B cell (primary cell): ENCODE data around the gene CNIH4. TPM values are rescaled to one million over a fixed set of nuclear protein-coding genes. Genes with fewer than 3 reads are reported as not detected.

ENCODE experiments used
- ATAC-seq: fragments of 200-7000 bp; cut with Tn5 transposase; one replicate; pipeline ENCODE4 v1.10.0; 2021; ENCODE audit warnings: low read depth, mild to moderate bottlenecking, moderate number of reproducible peaks, moderate library complexity
- CTCF ChIA-PET: fragments of 350-600 bp; sonication (Branson Sonifier 250); formaldehyde crosslinking; loops from one replicate; lab custom pipeline; 2021; ENCODE audit warnings: antibody characterized with exemption, inconsistent platforms; lab: Charles Lee
- POLR2A ChIA-PET: fragments of 350-600 bp; sonication (Branson Sonifier 250); formaldehyde crosslinking; loops from one replicate; lab custom pipeline; 2021; ENCODE audit warnings: antibody characterized with exemption; lab: Charles Lee
- DNase-seq: peaks from one replicate; pipeline ENCODE4 v3.0.0; 2013
- H2AFZ ChIP-seq: 2 replicates; pipeline ENCODE4 v1.6.1; 2012; ENCODE audit warnings: mild to moderate bottlenecking, low read depth, low read length; ENCODE audit not compliant: insufficient read depth, poor library complexity, severe bottlenecking
- H3K27ac ChIP-seq, 2 donors: 1 replicate in 1 of 2; 2 replicates in 1 of 2; pipeline ENCODE4 v1.5.1; 2012 to 2013; ENCODE audit warnings: low read length in 2 of 2, mild to moderate bottlenecking in 2 of 2, moderate library complexity in 1 of 2
- H3K27me3 ChIP-seq, 4 experiments: fragments of 200-600 bp in 1 of 4; sonication (generic) in 1 of 4; replicated peaks in 1 of 4; 1 replicate in 2 of 4; 2 replicates in 2 of 4; pipeline versions ENCODE4 v1.6.1 to v1.7.0; 2013 to 2016; ENCODE audit warnings: low read length in 3 of 4, mild to moderate bottlenecking in 2 of 4, mixed read lengths in 1 of 4, moderate library complexity in 1 of 4; ENCODE audit not compliant: insufficient read depth in 4 of 4, control insufficient read depth in 3 of 4; ENCODE audit errors: control extremely low read depth in 1 of 4
- H3K36me3 ChIP-seq, 2 experiments: replicated peaks in 1 of 2; 1 replicate in 1 of 2; 2 replicates in 1 of 2; pipeline versions ENCODE4 v1.6.1 to v1.7.1; 2013; ENCODE audit warnings: low read length in 1 of 2; ENCODE audit not compliant: insufficient read depth in 2 of 2, control insufficient read depth in 1 of 2; ENCODE audit errors: control extremely low read depth in 1 of 2, extremely low read depth in 1 of 2
- H3K4me1 ChIP-seq, 2 donors: fragments of 200-600 bp in 1 of 2; sonication (generic) in 1 of 2; 1 replicate in 1 of 2; 2 replicates in 1 of 2; pipeline versions ENCODE4 v1.5.1 to v1.6.1; 2013 to 2017; ENCODE audit warnings: low read length in 2 of 2; ENCODE audit not compliant: control insufficient read depth in 2 of 2, insufficient read depth in 2 of 2
- H3K4me2 ChIP-seq: replicated peaks from 2 replicates; pipeline ENCODE3; 2012; ENCODE audit warnings: mild to moderate bottlenecking, low read depth, low read length; ENCODE audit not compliant: poor library complexity, severe bottlenecking
- H3K4me3 ChIP-seq, 5 experiments: fragments of 200-600 bp in 1 of 5; sonication (generic) in 1 of 5; 1 replicate in 3 of 5; 2 replicates in 2 of 5; pipeline versions ENCODE4 v1.5.1 to v1.7.0; 2011 to 2016; ENCODE audit warnings: low read length in 4 of 5, mild to moderate bottlenecking in 4 of 5, low read depth in 2 of 5, control low read depth in 1 of 5, moderate library complexity in 1 of 5; ENCODE audit not compliant: insufficient read depth in 1 of 5; ENCODE audit errors: control extremely low read depth in 1 of 5, extremely low read depth in 1 of 5
- H3K79me2 ChIP-seq: fragments of 200-600 bp; sonication (generic); one replicate; pipeline ENCODE4 v1.6.0; 2016; ENCODE audit warnings: low read length; ENCODE audit not compliant: control insufficient read depth, insufficient read depth
- H3K9ac ChIP-seq: fragments of 200-600 bp; sonication (generic); 2 replicates; pipeline ENCODE4 v1.6.1; 2017; ENCODE audit warnings: mild to moderate bottlenecking, low read length, moderate library complexity
- H3K9me3 ChIP-seq, 3 donors: one replicate each; pipeline versions ENCODE4 v1.6.1 to v1.7.1; 2013; ENCODE audit warnings: low read length in 2 of 3; ENCODE audit not compliant: control insufficient read depth in 2 of 3, insufficient read depth in 1 of 3; ENCODE audit errors: control extremely low read depth in 1 of 3
- H4K20me1 ChIP-seq: 2 replicates; pipeline ENCODE4 v1.6.0; 2012; ENCODE audit warnings: mild to moderate bottlenecking, low read length; ENCODE audit not compliant: insufficient read depth, control insufficient read depth, poor library complexity, severe bottlenecking
- H3K27ac Mint-ChIP-seq: one replicate; pipeline ENCODE4 v1.8.0; 2021; ENCODE audit warnings: mixed read lengths
- H3K27me3 Mint-ChIP-seq: one replicate; pipeline ENCODE4 v1.8.0; 2021; ENCODE audit warnings: mixed read lengths
- H3K4me1 Mint-ChIP-seq: one replicate; pipeline ENCODE4 v1.8.0; 2021; ENCODE audit warnings: mixed read lengths
- H3K4me3 Mint-ChIP-seq: one replicate; pipeline ENCODE4 v1.8.0; 2021; ENCODE audit warnings: mixed read lengths
- H3K9me3 Mint-ChIP-seq: one replicate; pipeline ENCODE4 v1.8.0; 2022; ENCODE audit warnings: mixed read lengths; ENCODE audit not compliant: insufficient read depth
- CTCF ChIP-seq: fragments of 200-600 bp; IDR thresholded peaks from one replicate; pipeline ENCODE4 v1.8.0; 2022; ENCODE audit warnings: antibody characterized with exemption, mild to moderate bottlenecking
- EZH2 ChIP-seq: IDR thresholded peaks from 2 replicates; pipeline ENCODE4 v1.6.1; 2012; ENCODE audit warnings: borderline replicate concordance, low read depth, mild to moderate bottlenecking, moderate library complexity, low read length; ENCODE audit not compliant: insufficient read depth, poor library complexity, severe bottlenecking
- WGBS: methylation state at CpG from one replicate; pipeline ENCODE4 v1.1.5; 2013; ENCODE audit warnings: missing lambda C conversion rate; ENCODE audit not compliant: insufficient coverage; 5-methylcytosine and 5-hydroxymethylcytosine counted together
- intact Hi-C: fragments of 100-400 bp; cut with micrococcal nuclease; formaldehyde crosslinking; loops from one replicate; pipeline ENCODE4 v1.10.0; 2022
- polyA plus RNA-seq: library from polyadenylated mRNA; depleted of rRNA; stranded (reverse); fragments of >200 nt; gene quantifications from 2 replicates; pipeline ENCODE4 v1.2.3, GENCODE V29; 2012
- total RNA-seq, 2 donors: library from RNA; stranded (reverse); fragments of 120-200 nt in 1 of 2; gene quantifications; 1 replicate in 1 of 2; 2 replicates in 1 of 2; pipeline versions ENCODE4 v1.2.3 to v1.2.4, GENCODE V29; 2013 to 2022

Gene CNIH4
- total and polyA plus RNA-seq, 2 donors (not counting 1 experiment from before 2014, with no cell fraction given) = 13.3 to 27.2 TPM

GRCh38 chr1:224377676-224378006 lies 21.0 kb downstream of the CNIH4 start:
- Mint-ChIP-seq H3K4me1 (peaks cover 21% of the 10 kb centered on the region), H3K4me3 (no peak overlapping the region), H3K27ac (no peak overlapping the region), H3K9me3 (no peaks in the 10 kb centered on the region), H3K27me3 (no peaks in the 10 kb centered on the region)
- no peaks in the 10 kb centered on the region for H3K79me2 ChIP-seq
- ATAC-seq (no peak), DNase-seq (no peak)
- no peaks in the 10 kb centered on the region for H3K27me3 ChIP-seq
- no peaks in the 10 kb centered on the region for H3K9me3 ChIP-seq
- intact Hi-C loops = no loop called here
- TF ChIP-seq CTCF = no peak
- TF ChIP-seq EZH2 = no peak
- no peak overlapping the region for H3K4me2 ChIP-seq
- H2AFZ ChIP-seq = no peak overlapping the region
- H3K4me3 ChIP-seq = no peak overlapping the region
- ChIA-PET CTCF (no interaction called here), POLR2A (no interaction called here)
- H3K9ac ChIP-seq = no peak overlapping the region
- H3K4me1 ChIP-seq = peaks cover 18% of the 10 kb centered on the region in 2 donors
- peaks cover 0 to 42% of the 10 kb centered on the region in 2 experiments for H3K36me3 ChIP-seq
- H3K27ac ChIP-seq = no peak overlapping the region
- H4K20me1 ChIP-seq = no peaks in the 10 kb centered on the region
- WGBS = 85% methylated on average over 2 of the region's 2 CpGs

- intact Hi-C loops = no loop called here
- Histone ChIP-seq H3K4me2 (peak overlapping the region; percentile 53), H3K4me3 (no peak overlapping the region), H3K9ac (no peak overlapping the region), H3K79me2 (no peaks in the 10 kb centered on the region), H2AFZ (no peak overlapping the region), H3K36me3 (peaks cover 0 to 33% of the 10 kb centered on the region in 2 experiments), H3K27me3 (no peaks in the 10 kb centered on the region), H3K27ac (no peak overlapping the region), H4K20me1 (no peaks in the 10 kb centered on the region), H3K9me3 (no peaks in the 10 kb centered on the region), H3K4me1 (peaks cover 18% of the 10 kb centered on the region in 2 donors)
- WGBS = 36% methylated on average over 4 of the region's 7 CpGs
- DNase-seq (peak; percentile 24), ATAC-seq (no peak)
- no peaks in the 10 kb centered on the region for H3K27me3 Mint-ChIP-seq
- H3K9me3 Mint-ChIP-seq = no peaks in the 10 kb centered on the region
- POLR2A ChIA-PET = no interaction called here
- H3K4me1 Mint-ChIP-seq = peaks cover 21% of the 10 kb centered on the region
- TF ChIP-seq EZH2 = no peak
- no peak for TF ChIP-seq CTCF
- CTCF ChIA-PET = no interaction called here
- no peak overlapping the region for H3K4me3 Mint-ChIP-seq
- H3K27ac Mint-ChIP-seq = peak overlapping the region; percentile 64
Observed at GRCh38 chr1:224378855-224379631, 22.4 kb downstream of the CNIH4 start.
